WERI-Rb-1 (cell line): ENCODE results near the gene FTO.

Experiments used
- DNase-seq: peaks from one replicate; pipeline ENCODE4 v3.0.0-alpha.2; 2020
- H3K27ac ChIP-seq: fragments of 250-450 bp; sonication (Bioruptor Pico); 2 replicates; pipeline ENCODE4 v1.5.1; 2020; ENCODE audit warnings: mild to moderate bottlenecking, moderate library complexity
- H3K27me3 ChIP-seq: fragments of 250-450 bp; sonication (Bioruptor Pico); 2 replicates; pipeline ENCODE4 v1.5.1; 2021; ENCODE audit warnings: mild to moderate bottlenecking, low read depth, moderate library complexity; ENCODE audit not compliant: insufficient read depth, severe bottlenecking
- H3K36me3 ChIP-seq: fragments of 250-450 bp; sonication (Bioruptor Pico); 2 replicates; pipeline ENCODE4 v1.5.1; 2020; ENCODE audit warnings: mild to moderate bottlenecking, moderate library complexity
- H3K4me3 ChIP-seq: 2 replicates; pipeline ENCODE4 v1.5.1; 2011; ENCODE audit warnings: low read depth, mild to moderate bottlenecking, control low read depth, low read length
- H3K9me3 ChIP-seq: fragments of 250-450 bp; sonication (Bioruptor Pico); 2 replicates; pipeline ENCODE4 v1.5.1; 2021; ENCODE audit warnings: mild to moderate bottlenecking, moderate library complexity; ENCODE audit not compliant: severe bottlenecking
- CTCF ChIP-seq: IDR thresholded peaks from 2 replicates; pipeline ENCODE4 v1.5.1; 2011; ENCODE audit warnings: low read depth, mild to moderate bottlenecking, control low read depth, inconsistent platforms, low read length

Gene FTO

GRCh38 chr16:54174750-54175149 is 470.8 kb downstream of the FTO start:
- DNase-seq, result no peak
- no peak overlapping the region for H3K4me3 ChIP-seq
- H3K36me3 ChIP-seq, result no peaks in the 10 kb centered on the region
- H3K9me3 ChIP-seq, result no peaks in the 10 kb centered on the region
- H3K27ac ChIP-seq, result peak overlapping the region; percentile 86
- TF ChIP-seq CTCF, result no peak
- no peaks in the 10 kb centered on the region for H3K27me3 ChIP-seq

- no peak for TF ChIP-seq CTCF
Observed at GRCh38 chr16:54175169-54175551, 471.2 kb downstream of the FTO start.

GRCh38 chr16:54175552-54176375 is 471.8 kb downstream of the FTO start:
- DNase-seq, result no peak
- H3K36me3 ChIP-seq, result no peaks in the 10 kb centered on the region
- TF ChIP-seq CTCF, result no peak
- H3K4me3 ChIP-seq, result peak overlapping the region; percentile 30
- no peaks in the 10 kb centered on the region for H3K27me3 ChIP-seq
- no peaks in the 10 kb centered on the region for H3K9me3 ChIP-seq
- peak overlapping the region; percentile 86 for H3K27ac ChIP-seq

More at GRCh38 chr16:54175169-54175551, 471.2 kb downstream of the FTO start:
- Histone ChIP-seq H3K9me3 (no peaks in the 10 kb centered on the region), H3K27ac (peak overlapping the region; percentile 86), H3K27me3 (no peaks in the 10 kb centered on the region), H3K36me3 (no peaks in the 10 kb centered on the region), H3K4me3 (peak overlapping the region; percentile 30)
- no peak for DNase-seq

GRCh38 chr16:54176376-54176901 is 472.5 kb downstream of the FTO start:
- DNase-seq, result peak; percentile 69
- no peaks in the 10 kb centered on the region for H3K27me3 ChIP-seq
- 0 out of 2 replicates have a peak, but pooled peaks have one; percentile 29 for TF ChIP-seq CTCF

GRCh38 chr16:54177052-54177861 is 473.3 kb downstream of the FTO start:
- peak overlapping the region; percentile 30 for H3K4me3 ChIP-seq
- H3K36me3 ChIP-seq, result no peaks in the 10 kb centered on the region
- no peak for TF ChIP-seq CTCF
- H3K9me3 ChIP-seq, result no peaks in the 10 kb centered on the region
- H3K27ac ChIP-seq, result peak overlapping the region; percentile 86
- H3K27me3 ChIP-seq, result no peaks in the 10 kb centered on the region
- peak; percentile 79 for DNase-seq

More at GRCh38 chr16:54176376-54176901, 472.5 kb downstream of the FTO start:
- peak overlapping the region; percentile 30 for H3K4me3 ChIP-seq
- H3K36me3 ChIP-seq, result no peaks in the 10 kb centered on the region
- H3K27ac ChIP-seq, result peak overlapping the region; percentile 86
- no peaks in the 10 kb centered on the region for H3K9me3 ChIP-seq
